Caco-2 (cell line): ENCODE results near the gene MGMT. TPM values are rescaled to one million over a fixed set of nuclear protein-coding genes. Genes with fewer than 3 reads are reported as not detected.
A peak's percentile ranks its signal among the peaks of the same experiment; 100 is the strongest.

Experiments
- BruUV-seq: library from RNA; stranded (reverse); fragments of 400-500 nt; replicated peaks from 2 replicates; lab custom pipeline; 2021; lab: Mats Ljungman, UMichigan
- CTCF ChIA-PET: fragments of 300-600 bp; sonication (Branson Sonifier 250); formaldehyde crosslinking; loops from one replicate; lab custom pipeline; 2022; ENCODE audit warnings: antibody characterized with exemption; lab: Charles Lee
- POLR2A ChIA-PET: fragments of 300-600 bp; sonication (Branson Sonifier 250); formaldehyde crosslinking; loops from one replicate; lab custom pipeline; 2022; ENCODE audit warnings: antibody characterized with exemption; lab: Charles Lee
- DNase-seq, 2 experiments: peaks; one replicate each; pipeline versions ENCODE4 v3.0.0 to v3.0.0-alpha.2; 2020 to 2022
- H3K27me3 ChIP-seq: replicated peaks from 2 replicates; pipeline ENCODE4 v1.6.0; 2011; ENCODE audit warnings: low read length; ENCODE audit not compliant: control insufficient read depth, insufficient read depth
- H3K36me3 ChIP-seq: 2 replicates; pipeline ENCODE4 v1.5.1; 2011; ENCODE audit warnings: low read length; ENCODE audit not compliant: control insufficient read depth, insufficient read depth
- H3K4me1 ChIP-seq: fragments of 250-450 bp; sonication (Bioruptor Pico); 2 replicates; pipeline ENCODE4 v1.5.1; 2020; ENCODE audit warnings: mild to moderate bottlenecking
- H3K4me3 ChIP-seq: 2 replicates; pipeline ENCODE4 v1.5.1; 2011; ENCODE audit warnings: low read depth, mild to moderate bottlenecking, control low read depth, low read length
- H3K9me3 ChIP-seq: fragments of 250-450 bp; sonication (Bioruptor Pico); 2 replicates; pipeline ENCODE4 v1.5.1; 2020; ENCODE audit warnings: mild to moderate bottlenecking, moderate library complexity
- H3K27ac Mint-ChIP-seq: one replicate; pipeline ENCODE4 v1.8.0; 2022; ENCODE audit warnings: mixed read lengths; ENCODE audit not compliant: unreplicated experiment
- H3K27me3 Mint-ChIP-seq: one replicate; pipeline ENCODE4 v1.8.0; 2022; ENCODE audit warnings: mixed read lengths; ENCODE audit not compliant: insufficient read depth, unreplicated experiment
- H3K36me3 Mint-ChIP-seq: one replicate; pipeline ENCODE4 v1.8.0; 2022; ENCODE audit warnings: mild to moderate bottlenecking, mixed read lengths; ENCODE audit not compliant: insufficient read depth, unreplicated experiment
- H3K4me1 Mint-ChIP-seq: one replicate; pipeline ENCODE4 v1.8.0; 2022; ENCODE audit warnings: low read depth, mixed read lengths; ENCODE audit not compliant: unreplicated experiment
- H3K4me3 Mint-ChIP-seq: one replicate; pipeline ENCODE4 v1.8.0; 2022; ENCODE audit warnings: mild to moderate bottlenecking, moderate library complexity, mixed read lengths; ENCODE audit not compliant: unreplicated experiment
- H3K9me3 Mint-ChIP-seq: one replicate; pipeline ENCODE4 v1.8.0; 2022; ENCODE audit warnings: mixed read lengths; ENCODE audit not compliant: unreplicated experiment
- intact Hi-C: fragments of 100-400 bp; cut with micrococcal nuclease; formaldehyde crosslinking; loops from one replicate; pipeline ENCODE4 v1.10.0; 2022; ENCODE audit not compliant: unreplicated experiment
- total RNA-seq: library from RNA; stranded (reverse); gene quantifications from 2 replicates; pipeline ENCODE4 v1.2.3, GENCODE V29; 2022
- TF ChIP-seq, protein P1 (sequence below), 2 experiments: fragments of 200-600 bp in 1 of 2; IDR thresholded peaks; 1 replicate in 1 of 2; 2 replicates in 1 of 2; pipeline versions ENCODE4 v1.5.1 to v1.8.0; 2011 to 2022; ENCODE audit warnings: antibody characterized with exemption in 1 of 2, control low read depth in 1 of 2, inconsistent platforms in 1 of 2, low read depth in 1 of 2, low read length in 1 of 2, mild to moderate bottlenecking in 1 of 2, moderate library complexity in 1 of 2; ENCODE audit not compliant: insufficient read depth in 1 of 2, severe bottlenecking in 1 of 2, unreplicated experiment in 1 of 2

The MGMT gene
- total RNA-seq, 1 experiment from 2014 or later, result 57.0 TPM

DNA sequence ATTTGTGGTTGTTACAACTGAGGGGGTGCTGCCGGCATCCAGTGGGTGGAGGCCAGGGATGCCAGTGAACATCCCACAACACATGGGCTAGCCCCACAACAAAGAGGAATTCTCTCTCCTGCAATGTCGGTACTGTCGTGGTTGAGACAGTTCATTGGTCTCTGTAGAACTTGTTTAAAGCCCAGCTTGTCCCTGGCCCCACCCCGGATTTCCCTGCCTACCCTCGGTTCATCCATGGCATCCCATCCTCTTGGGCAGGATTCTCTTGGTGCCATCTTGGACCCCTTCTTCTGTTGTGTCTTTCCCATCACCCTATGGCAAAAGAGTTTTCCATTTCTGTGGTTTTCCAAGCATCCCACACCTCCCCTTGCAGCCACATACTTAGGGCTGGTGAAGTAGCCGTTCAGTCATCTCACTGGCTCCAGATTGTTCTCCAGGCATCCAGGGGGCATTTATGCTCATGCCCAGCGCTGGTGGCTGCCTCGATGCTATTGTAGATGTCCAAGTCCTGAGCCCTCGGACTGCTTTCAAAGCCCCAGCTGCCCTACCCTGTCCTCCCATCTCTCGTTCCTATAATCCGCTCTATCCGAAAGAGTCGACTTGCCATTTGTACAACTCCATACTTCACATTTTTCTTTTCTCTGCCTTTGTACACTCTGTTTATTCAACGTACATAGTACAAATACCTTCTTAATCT lies 39.2 kb downstream of the MGMT start:
- Histone ChIP-seq H3K9me3 (peaks cover 33% of the 10 kb centered on the region), H3K27me3 (no peaks in the 10 kb centered on the region), H3K4me1 (peaks cover 23% of the 10 kb centered on the region), H3K36me3 (peaks cover 1% of the 10 kb centered on the region), H3K4me3 (no peak overlapping the region)
- H3K36me3 Mint-ChIP-seq, result peaks cover 41% of the 10 kb centered on the region
- DNase-seq, result no peak
- no TSS peak for BruUV-seq
- H3K27me3 Mint-ChIP-seq, result no peaks in the 10 kb centered on the region
- POLR2A ChIA-PET, result interaction anchor here (0.5 to 0.6 kb wide), 2 partner anchors 39 kb away, joined by 4 to 7 read pairs; partner anchors contain the start of gene MGMT
- TF ChIP-seq, protein P1, sequence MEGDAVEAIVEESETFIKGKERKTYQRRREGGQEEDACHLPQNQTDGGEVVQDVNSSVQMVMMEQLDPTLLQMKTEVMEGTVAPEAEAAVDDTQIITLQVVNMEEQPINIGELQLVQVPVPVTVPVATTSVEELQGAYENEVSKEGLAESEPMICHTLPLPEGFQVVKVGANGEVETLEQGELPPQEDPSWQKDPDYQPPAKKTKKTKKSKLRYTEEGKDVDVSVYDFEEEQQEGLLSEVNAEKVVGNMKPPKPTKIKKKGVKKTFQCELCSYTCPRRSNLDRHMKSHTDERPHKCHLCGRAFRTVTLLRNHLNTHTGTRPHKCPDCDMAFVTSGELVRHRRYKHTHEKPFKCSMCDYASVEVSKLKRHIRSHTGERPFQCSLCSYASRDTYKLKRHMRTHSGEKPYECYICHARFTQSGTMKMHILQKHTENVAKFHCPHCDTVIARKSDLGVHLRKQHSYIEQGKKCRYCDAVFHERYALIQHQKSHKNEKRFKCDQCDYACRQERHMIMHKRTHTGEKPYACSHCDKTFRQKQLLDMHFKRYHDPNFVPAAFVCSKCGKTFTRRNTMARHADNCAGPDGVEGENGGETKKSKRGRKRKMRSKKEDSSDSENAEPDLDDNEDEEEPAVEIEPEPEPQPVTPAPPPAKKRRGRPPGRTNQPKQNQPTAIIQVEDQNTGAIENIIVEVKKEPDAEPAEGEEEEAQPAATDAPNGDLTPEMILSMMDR (IDR thresholded peaks at IDR 0.05; ENCODE audit: insufficient read depth in 1 of 2, low read depth in 1 of 2, low read length in 1 of 2, severe bottlenecking in 1 of 2, unreplicated experiment in 1 of 2), result no peak
- H3K9me3 Mint-ChIP-seq, result peaks cover 11% of the 10 kb centered on the region
- H3K27ac Mint-ChIP-seq, result peak overlapping the region; percentile 76
- intact Hi-C loops, result no loop called here
- peaks cover 8% of the 10 kb centered on the region for H3K4me1 Mint-ChIP-seq
- CTCF ChIA-PET, result no interaction called here
- H3K4me3 Mint-ChIP-seq, result peak overlapping the region; percentile 22

DNA sequence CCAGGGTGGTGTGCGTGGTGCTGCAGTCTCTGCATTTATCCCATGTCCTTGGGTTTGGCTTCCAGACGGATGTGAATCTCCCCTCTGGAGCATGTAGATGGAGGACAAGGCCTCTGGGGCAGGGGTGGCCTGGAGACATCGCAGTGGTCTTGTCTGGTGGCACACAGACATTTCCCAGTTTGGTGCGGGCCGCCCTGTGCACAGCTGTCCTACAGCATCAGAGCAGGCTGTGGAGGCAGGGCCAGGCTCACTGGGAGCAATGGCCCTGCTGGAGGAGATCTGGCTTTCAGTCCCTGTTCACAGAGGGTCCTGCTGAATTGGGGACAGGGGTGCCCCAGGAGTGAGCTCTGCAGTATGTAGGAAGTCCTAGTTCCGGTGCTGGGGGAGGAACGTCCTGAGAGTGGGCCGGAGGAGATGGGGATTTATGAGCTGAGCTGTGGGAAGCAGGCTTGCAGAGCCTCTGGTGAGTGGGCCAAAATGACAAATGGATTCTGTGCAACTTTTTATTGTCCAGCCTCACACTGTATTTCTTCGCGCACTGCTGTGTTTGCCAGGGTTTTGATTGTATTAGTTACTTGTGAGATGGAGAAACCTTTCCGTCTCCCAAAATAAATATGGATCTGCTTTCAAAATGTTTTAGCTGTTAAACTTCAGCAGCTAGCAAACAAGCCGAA lies 40.3 kb downstream of the MGMT start:
- Mint-ChIP-seq H3K9me3 (peaks cover 11% of the 10 kb centered on the region), H3K4me1 (peaks cover 8% of the 10 kb centered on the region), H3K36me3 (peaks cover 34% of the 10 kb centered on the region), H3K27ac (peak overlapping the region; percentile 76), H3K27me3 (no peaks in the 10 kb centered on the region), H3K4me3 (no peak overlapping the region)
- intact Hi-C loops, result no loop called here
- ChIA-PET POLR2A (interaction anchor here (0.6 kb wide), 1 partner anchor 40 kb away, joined by 4 read pairs; no protein-coding TSS in a partner anchor), CTCF (no interaction called here)
- DNase-seq, result no peak
- no peaks in the 10 kb centered on the region for H3K27me3 ChIP-seq
- no peak overlapping the region for H3K4me3 ChIP-seq
- H3K4me1 ChIP-seq, result peaks cover 12% of the 10 kb centered on the region
- TF ChIP-seq, protein P1 (IDR thresholded peaks at IDR 0.05; ENCODE audit: insufficient read depth in 1 of 2, low read depth in 1 of 2, low read length in 1 of 2, severe bottlenecking in 1 of 2, unreplicated experiment in 1 of 2), result no peak
- peaks cover 1% of the 10 kb centered on the region for H3K36me3 ChIP-seq
- H3K9me3 ChIP-seq, result peaks cover 30% of the 10 kb centered on the region
- no TSS peak for BruUV-seq

DNA sequence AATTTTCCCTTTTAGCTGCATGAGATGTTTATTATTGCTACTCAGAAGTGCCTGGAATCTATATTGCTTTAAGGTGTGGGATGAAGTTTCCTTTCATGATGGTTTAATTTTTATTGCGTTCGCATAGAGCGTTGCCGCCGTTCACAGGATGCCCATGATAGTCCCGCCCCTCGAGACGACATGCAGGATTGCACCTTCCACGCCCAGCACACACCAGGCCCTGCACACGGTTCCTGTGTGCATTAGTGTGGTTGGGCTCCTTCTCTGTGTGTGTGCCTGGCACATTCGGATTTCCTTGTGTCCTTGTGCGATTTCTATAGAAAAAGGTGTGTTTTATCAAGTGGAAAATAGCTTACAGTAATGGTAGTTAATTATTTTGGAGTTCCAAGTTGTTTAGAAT lies 42.1 kb downstream of the MGMT start:
- ChIA-PET CTCF (no interaction called here), POLR2A (no interaction called here)
- BruUV-seq, result no TSS peak
- TF ChIP-seq, protein P1 (IDR thresholded peaks at IDR 0.05; ENCODE audit: insufficient read depth in 1 of 2, low read depth in 1 of 2, low read length in 1 of 2, severe bottlenecking in 1 of 2, unreplicated experiment in 1 of 2), result no peak
- Mint-ChIP-seq H3K4me1 (peaks cover 8% of the 10 kb centered on the region), H3K27me3 (no peaks in the 10 kb centered on the region), H3K4me3 (no peak overlapping the region), H3K27ac (no peak overlapping the region), H3K9me3 (peaks cover 11% of the 10 kb centered on the region), H3K36me3 (peaks cover 32% of the 10 kb centered on the region)
- intact Hi-C loops, result no loop called here
- H3K27me3 ChIP-seq, result no peaks in the 10 kb centered on the region
- H3K4me3 ChIP-seq, result no peak overlapping the region
- H3K9me3 ChIP-seq, result peaks cover 30% of the 10 kb centered on the region
- no peak for DNase-seq
- peaks cover 12% of the 10 kb centered on the region for H3K4me1 ChIP-seq
- peaks cover 1% of the 10 kb centered on the region for H3K36me3 ChIP-seq
